Smooth muscle cell (in vitro differentiated cells): Measurements from ENCODE around the gene ZNF212. TPM values are rescaled to one million over a fixed set of nuclear protein-coding genes. Genes with fewer than 3 reads are reported as not detected.

Experiments
- DNase-seq: peaks from one replicate; lab custom pipeline; 2025; ENCODE audit not compliant: unreplicated experiment; lab: John Stamatoyannopoulos, UW
- H2AFZ ChIP-seq: fragments of 200-600 bp; sonication (generic); 2 replicates; pipeline ENCODE4 v1.6.0; 2016; ENCODE audit warnings: antibody characterized with exemption, low read depth, mild to moderate bottlenecking
- H3F3A ChIP-seq: fragments of 200-600 bp; sonication (generic); 2 replicates; pipeline ENCODE4 v1.6.0; 2017; ENCODE audit warnings: antibody characterized with exemption, low read depth
- H3K27ac ChIP-seq: fragments of 200-600 bp; sonication (generic); 2 replicates; pipeline ENCODE4 v1.5.1; 2016; ENCODE audit warnings: low read depth, mild to moderate bottlenecking
- H3K27me3 ChIP-seq: fragments of 200-600 bp; sonication (generic); 2 replicates; pipeline ENCODE4 v1.6.1; 2016; ENCODE audit warnings: low read depth, mild to moderate bottlenecking
- H3K36me3 ChIP-seq: fragments of 200-600 bp; sonication (generic); 2 replicates; pipeline ENCODE4 v1.5.1; 2016; ENCODE audit warnings: low read depth
- H3K4me1 ChIP-seq: fragments of 200-600 bp; sonication (generic); 2 replicates; pipeline ENCODE4 v1.5.1; 2016; ENCODE audit warnings: low read depth
- H3K4me2 ChIP-seq: fragments of 200-600 bp; sonication (generic); 2 replicates; pipeline ENCODE4 v1.6.0; 2016; ENCODE audit warnings: mild to moderate bottlenecking
- H3K4me3 ChIP-seq: fragments of 200-600 bp; sonication (generic); 2 replicates; pipeline ENCODE4 v1.5.1; 2016; ENCODE audit warnings: mild to moderate bottlenecking
- H3K79me2 ChIP-seq: fragments of 200-600 bp; sonication (generic); 2 replicates; pipeline ENCODE4 v1.6.0; 2016; ENCODE audit warnings: low read depth, mild to moderate bottlenecking
- H3K9ac ChIP-seq: fragments of 200-600 bp; sonication (generic); 2 replicates; pipeline ENCODE4 v1.6.0; 2016; ENCODE audit warnings: low read depth
- H3K9me3 ChIP-seq: fragments of 200-600 bp; sonication (generic); replicated peaks from 2 replicates; pipeline ENCODE4 v1.5.1; 2016; ENCODE audit warnings: low read depth
- H4K20me1 ChIP-seq: fragments of 200-600 bp; sonication (generic); 2 replicates; pipeline ENCODE4 v1.6.0; 2016; ENCODE audit warnings: low read depth
- CTCF ChIP-seq: fragments of 200-600 bp; sonication (generic); IDR thresholded peaks from 2 replicates; pipeline ENCODE4 v1.5.1; 2017; ENCODE audit warnings: borderline replicate concordance, mild to moderate bottlenecking, antibody characterized with exemption; ENCODE audit not compliant: insufficient read depth, poor library complexity, severe bottlenecking
- WGBS: methylation state at CpG from one replicate; pipeline ENCODE4 v1.1.7; 2016; ENCODE audit warnings: low lambda C conversion rate; 5-methylcytosine and 5-hydroxymethylcytosine counted together
- polyA plus RNA-seq: library from polyadenylated mRNA; unstranded; fragments of >200 nt; fragmentation: Nextera tagmentation; extraction: Ambion mirVana; gene quantifications from 2 replicates; pipeline ENCODE4 v1.2.1, GENCODE V29; 2016
- total RNA-seq: library from RNA; depleted of rRNA; stranded (reverse); fragments of >200 nt; gene quantifications from 2 replicates; pipeline ENCODE4 v1.2.3, GENCODE V29; 2014

ZNF212 gene
- total and polyA plus RNA-seq, 2 experiments from 2014 or later, result 4.6 to 7.7 TPM

DNA sequence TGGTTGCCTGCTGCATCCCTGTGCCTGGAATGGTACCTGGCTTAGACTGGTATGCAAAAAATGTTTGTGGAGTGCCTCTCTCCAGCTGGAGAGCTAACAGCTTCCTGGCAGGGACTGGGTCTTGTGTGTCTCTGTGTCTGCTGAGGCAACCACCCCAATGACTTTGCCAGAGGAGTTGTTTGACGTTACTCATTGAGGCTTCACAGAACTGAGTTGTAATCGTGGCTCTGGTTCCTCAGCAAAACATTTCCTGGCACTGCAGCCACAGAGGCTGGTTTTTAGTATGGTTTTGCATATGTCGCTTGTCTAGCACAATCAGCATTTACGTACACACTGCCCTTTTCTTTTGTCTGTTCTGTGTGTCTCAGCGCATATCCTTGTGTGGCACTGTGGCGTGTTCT is 36.6 kb upstream of the ZNF212 start:
- no peak overlapping the region for H2AFZ ChIP-seq
- peaks cover 25% of the 10 kb centered on the region for H3K79me2 ChIP-seq
- peaks cover 20% of the 10 kb centered on the region for H4K20me1 ChIP-seq
- H3K4me2 ChIP-seq, result no peak overlapping the region
- H3K36me3 ChIP-seq, result peaks cover 11% of the 10 kb centered on the region
- H3K9ac ChIP-seq, result no peak overlapping the region
- TF ChIP-seq CTCF, result no peak
- no peaks in the 10 kb centered on the region for H3K27me3 ChIP-seq
- no peaks in the 10 kb centered on the region for H3F3A ChIP-seq
- peak overlapping the region; percentile 33 for H3K27ac ChIP-seq
- DNase-seq, result no peak
- H3K4me1 ChIP-seq, result no peaks in the 10 kb centered on the region
- WGBS, result 70% methylated on average over 6 of the region's 6 CpGs
- no peak overlapping the region for H3K4me3 ChIP-seq
- H3K9me3 ChIP-seq, result no peaks in the 10 kb centered on the region

DNA sequence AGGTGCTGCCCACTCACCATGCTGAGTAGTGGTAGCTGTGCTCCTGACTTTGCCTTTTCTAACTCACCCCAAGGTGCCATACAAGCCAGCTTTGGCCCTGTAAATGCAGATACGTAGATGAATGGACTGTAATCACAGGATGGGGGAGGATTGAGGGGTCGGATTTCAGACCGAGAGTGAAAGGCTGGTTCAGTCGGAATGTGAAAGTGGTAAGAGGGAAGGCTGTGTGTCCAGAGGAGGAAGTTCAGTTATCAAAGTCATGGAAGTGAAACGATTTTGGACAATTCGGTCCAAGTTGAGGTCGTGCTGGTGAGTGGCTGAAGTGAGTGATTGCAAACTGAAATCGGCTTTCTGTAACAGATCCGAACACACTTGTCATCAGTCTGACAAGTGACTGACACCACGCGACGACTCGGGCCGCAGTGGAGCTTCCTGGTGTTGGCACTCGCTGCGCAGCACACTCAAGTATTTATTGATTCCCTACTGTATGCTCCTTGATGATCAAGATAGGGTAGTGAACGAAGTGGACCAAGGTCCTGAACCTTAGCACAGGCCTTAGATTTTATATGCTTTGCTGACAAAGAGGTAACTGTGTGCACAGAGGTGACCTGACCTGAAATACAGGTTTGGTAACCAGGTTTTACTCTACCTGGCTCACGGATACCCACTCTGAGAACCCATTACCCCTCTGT is 33.6 kb upstream of the ZNF212 start:
- TF ChIP-seq CTCF, result no peak
- H3K27me3 ChIP-seq, result no peaks in the 10 kb centered on the region
- H3K9me3 ChIP-seq, result no peaks in the 10 kb centered on the region
- peaks cover 19% of the 10 kb centered on the region for H4K20me1 ChIP-seq
- H3K36me3 ChIP-seq, result peaks cover 3% of the 10 kb centered on the region
- 75% methylated on average over 18 of the region's 18 CpGs for WGBS
- no peak overlapping the region for H2AFZ ChIP-seq
- H3K4me1 ChIP-seq, result no peaks in the 10 kb centered on the region
- H3K4me2 ChIP-seq, result no peak overlapping the region
- H3F3A ChIP-seq, result no peaks in the 10 kb centered on the region
- H3K9ac ChIP-seq, result no peak overlapping the region
- H3K79me2 ChIP-seq, result peaks cover 15% of the 10 kb centered on the region
- H3K27ac ChIP-seq, result no peak overlapping the region
- no peak for DNase-seq
- H3K4me3 ChIP-seq, result no peak overlapping the region

GRCh38 chr7:149207324-149208035 is 32.0 kb upstream of the ZNF212 start:
- H2AFZ ChIP-seq, result no peak overlapping the region
- no peak for TF ChIP-seq CTCF
- no peak for DNase-seq
- no peaks in the 10 kb centered on the region for H3K9me3 ChIP-seq
- no peaks in the 10 kb centered on the region for H3F3A ChIP-seq
- no peaks in the 10 kb centered on the region for H3K27me3 ChIP-seq
- no peak overlapping the region for H3K9ac ChIP-seq
- H4K20me1 ChIP-seq, result peaks cover 19% of the 10 kb centered on the region
- H3K27ac ChIP-seq, result no peak overlapping the region
- no peak overlapping the region for H3K4me2 ChIP-seq
- 94% methylated on average over 35 of the region's 35 CpGs for WGBS
- peaks cover 7% of the 10 kb centered on the region for H3K36me3 ChIP-seq
- H3K4me3 ChIP-seq, result no peak overlapping the region
- no peaks in the 10 kb centered on the region for H3K4me1 ChIP-seq
- H3K79me2 ChIP-seq, result peaks cover 15% of the 10 kb centered on the region
